Calu3 (cell line): ENCODE data around the gene ZNF205. TPM values are rescaled to one million over a fixed set of nuclear protein-coding genes. Genes with fewer than 3 reads are reported as not detected.

ENCODE experiments used
- BruUV-seq: library from RNA; stranded (reverse); fragments of 400-500 nt; replicated peaks from 2 replicates; lab custom pipeline; 2021; lab: Mats Ljungman, UMichigan
- CTCF ChIA-PET: fragments of 300-600 bp; sonication (Branson Sonifier 250); formaldehyde crosslinking; loops from one replicate; lab custom pipeline; 2022; ENCODE audit warnings: antibody characterized with exemption; lab: Charles Lee
- DNase-seq: peaks from one replicate; pipeline ENCODE4 v3.0.0; 2022
- H3K27ac Mint-ChIP-seq: one replicate; pipeline ENCODE4 v1.8.0; 2022; ENCODE audit warnings: mixed read lengths; ENCODE audit not compliant: unreplicated experiment
- H3K27me3 Mint-ChIP-seq: one replicate; pipeline ENCODE4 v1.8.0; 2022; ENCODE audit warnings: mixed read lengths; ENCODE audit not compliant: unreplicated experiment
- H3K36me3 Mint-ChIP-seq: one replicate; pipeline ENCODE4 v1.8.0; 2022; ENCODE audit warnings: mild to moderate bottlenecking, moderate library complexity, mixed read lengths; ENCODE audit not compliant: insufficient read depth, unreplicated experiment
- H3K4me1 Mint-ChIP-seq: one replicate; pipeline ENCODE4 v1.8.0; 2022; ENCODE audit warnings: mild to moderate bottlenecking, low read depth, mixed read lengths; ENCODE audit not compliant: unreplicated experiment
- H3K4me3 Mint-ChIP-seq: one replicate; pipeline ENCODE4 v1.8.0; 2022; ENCODE audit warnings: mild to moderate bottlenecking, low read depth, moderate library complexity, mixed read lengths; ENCODE audit not compliant: unreplicated experiment
- H3K9me3 Mint-ChIP-seq: one replicate; pipeline ENCODE4 v1.8.0; 2022; ENCODE audit warnings: low read depth, mixed read lengths; ENCODE audit not compliant: unreplicated experiment
- intact Hi-C: fragments of 100-400 bp; cut with micrococcal nuclease; formaldehyde crosslinking; loops from one replicate; pipeline ENCODE4 v1.10.0; 2022; ENCODE audit not compliant: unreplicated experiment
- total RNA-seq: library from RNA; stranded (reverse); gene quantifications from 2 replicates; pipeline ENCODE4 v1.2.3, GENCODE V29; 2022
- TF ChIP-seq, protein P1 (sequence below): fragments of 200-600 bp; IDR thresholded peaks from one replicate; pipeline ENCODE4 v1.8.0; 2022; ENCODE audit warnings: antibody characterized with exemption; ENCODE audit not compliant: unreplicated experiment

The ZNF205 gene
- total RNA-seq, 1 experiment from 2014 or later = 17.2 TPM

DNA sequence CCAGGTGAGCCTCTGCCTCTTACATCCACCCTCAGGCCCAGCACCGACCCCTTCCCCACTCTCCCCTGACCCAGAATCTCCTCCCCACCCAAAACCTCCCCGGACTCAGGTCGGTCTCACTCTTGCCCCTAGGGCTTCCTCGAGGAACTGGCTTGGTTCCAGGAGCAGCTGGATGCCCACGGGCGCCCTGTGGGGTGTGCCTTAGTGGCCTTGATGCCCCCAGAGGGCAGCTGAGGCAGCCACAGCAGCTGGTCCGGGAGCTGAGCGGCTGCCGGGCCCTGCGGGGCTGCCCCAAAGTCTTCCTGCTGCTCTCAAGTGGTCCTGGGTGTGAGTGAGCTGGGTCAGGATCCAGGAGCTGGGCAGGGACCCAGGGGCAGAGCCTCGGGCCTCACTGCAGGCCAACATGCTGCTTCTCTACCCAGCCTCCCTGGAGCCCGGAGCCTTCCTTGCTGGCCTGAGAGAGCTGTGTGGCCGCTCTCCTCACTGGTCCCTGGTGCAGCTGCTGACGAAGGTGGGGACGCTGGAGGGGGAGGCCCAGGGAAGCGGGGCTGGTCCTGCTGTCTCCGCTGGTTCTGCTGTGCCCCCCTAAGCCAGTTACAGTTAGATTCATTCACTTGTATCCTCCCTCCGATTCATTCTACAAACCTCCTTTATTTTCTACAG is 32.1 kb downstream of the ZNF205 start:
- TF ChIP-seq, protein P1, sequence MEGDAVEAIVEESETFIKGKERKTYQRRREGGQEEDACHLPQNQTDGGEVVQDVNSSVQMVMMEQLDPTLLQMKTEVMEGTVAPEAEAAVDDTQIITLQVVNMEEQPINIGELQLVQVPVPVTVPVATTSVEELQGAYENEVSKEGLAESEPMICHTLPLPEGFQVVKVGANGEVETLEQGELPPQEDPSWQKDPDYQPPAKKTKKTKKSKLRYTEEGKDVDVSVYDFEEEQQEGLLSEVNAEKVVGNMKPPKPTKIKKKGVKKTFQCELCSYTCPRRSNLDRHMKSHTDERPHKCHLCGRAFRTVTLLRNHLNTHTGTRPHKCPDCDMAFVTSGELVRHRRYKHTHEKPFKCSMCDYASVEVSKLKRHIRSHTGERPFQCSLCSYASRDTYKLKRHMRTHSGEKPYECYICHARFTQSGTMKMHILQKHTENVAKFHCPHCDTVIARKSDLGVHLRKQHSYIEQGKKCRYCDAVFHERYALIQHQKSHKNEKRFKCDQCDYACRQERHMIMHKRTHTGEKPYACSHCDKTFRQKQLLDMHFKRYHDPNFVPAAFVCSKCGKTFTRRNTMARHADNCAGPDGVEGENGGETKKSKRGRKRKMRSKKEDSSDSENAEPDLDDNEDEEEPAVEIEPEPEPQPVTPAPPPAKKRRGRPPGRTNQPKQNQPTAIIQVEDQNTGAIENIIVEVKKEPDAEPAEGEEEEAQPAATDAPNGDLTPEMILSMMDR = no peak
- CTCF ChIA-PET = interaction anchor here (1.7 kb wide), 1 partner anchor 10 kb away, joined by 5 read pairs; the partner anchor contains the start of gene ZNF213
- Mint-ChIP-seq H3K27ac (no peak overlapping the region), H3K4me1 (no peaks in the 10 kb centered on the region), H3K36me3 (peaks cover 23% of the 10 kb centered on the region), H3K27me3 (peaks cover 26% of the 10 kb centered on the region), H3K9me3 (no peaks in the 10 kb centered on the region), H3K4me3 (no peak overlapping the region)
- intact Hi-C loops = no loop called here
- no TSS peak for BruUV-seq
- no peak for DNase-seq

DNA sequence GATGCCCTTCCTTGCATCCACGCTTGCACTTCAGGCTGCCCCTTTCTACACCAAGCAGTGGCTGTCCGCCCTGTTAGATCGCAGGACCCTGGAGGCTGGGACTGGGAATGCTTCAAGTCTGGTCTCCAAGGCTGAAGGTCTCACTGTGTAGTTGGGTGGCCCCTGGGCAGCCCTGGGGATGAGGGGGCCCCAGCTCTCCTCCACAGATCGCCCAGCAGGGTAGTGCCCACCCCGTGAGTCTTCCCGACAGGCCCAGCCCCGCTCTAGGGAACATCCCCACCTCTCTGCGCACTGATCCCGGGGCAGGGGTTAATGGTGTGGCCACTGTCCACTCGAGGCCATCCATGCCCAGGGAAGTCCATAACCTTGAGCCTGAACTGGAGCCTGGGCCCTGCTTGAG is 32.8 kb downstream of the ZNF205 start:
- DNase-seq = no peak
- TF ChIP-seq, protein P1 = no peak
- H3K27me3 Mint-ChIP-seq = peaks cover 26% of the 10 kb centered on the region
- no peaks in the 10 kb centered on the region for H3K9me3 Mint-ChIP-seq
- BruUV-seq = no TSS peak
- H3K4me3 Mint-ChIP-seq = no peak overlapping the region
- intact Hi-C loops = no loop called here
- no peak overlapping the region for H3K27ac Mint-ChIP-seq
- CTCF ChIA-PET = no interaction called here
- H3K4me1 Mint-ChIP-seq = no peaks in the 10 kb centered on the region
- peaks cover 30% of the 10 kb centered on the region for H3K36me3 Mint-ChIP-seq

DNA sequence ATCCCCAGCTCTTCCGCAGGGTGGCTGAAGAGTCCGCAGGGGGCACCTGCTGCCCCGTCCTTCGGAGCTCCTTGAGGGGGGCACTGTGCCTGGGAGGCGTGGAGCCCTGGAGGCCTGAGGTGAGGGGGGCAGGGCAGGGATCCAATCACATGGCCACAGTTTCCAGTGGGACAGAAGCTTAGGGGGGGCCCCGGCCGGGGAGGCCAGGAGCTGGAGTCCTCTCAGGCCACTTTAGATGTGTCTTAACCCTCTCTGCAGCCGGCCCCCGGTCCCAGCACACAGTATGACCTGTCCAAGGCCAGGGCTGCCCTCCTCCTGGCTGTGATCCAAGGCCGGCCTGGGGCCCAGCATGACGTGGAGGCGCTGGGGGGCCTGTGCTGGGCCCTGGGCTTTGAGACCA is 33.3 kb downstream of the ZNF205 start:
- peaks cover 35% of the 10 kb centered on the region for H3K36me3 Mint-ChIP-seq
- no peak overlapping the region for H3K4me3 Mint-ChIP-seq
- peaks cover 26% of the 10 kb centered on the region for H3K27me3 Mint-ChIP-seq
- H3K27ac Mint-ChIP-seq = no peak overlapping the region
- no peak for DNase-seq
- CTCF ChIA-PET = no interaction called here
- H3K4me1 Mint-ChIP-seq = no peaks in the 10 kb centered on the region
- BruUV-seq = no TSS peak
- H3K9me3 Mint-ChIP-seq = no peaks in the 10 kb centered on the region
- intact Hi-C loops = no loop called here
- TF ChIP-seq, protein P1 = no peak

DNA sequence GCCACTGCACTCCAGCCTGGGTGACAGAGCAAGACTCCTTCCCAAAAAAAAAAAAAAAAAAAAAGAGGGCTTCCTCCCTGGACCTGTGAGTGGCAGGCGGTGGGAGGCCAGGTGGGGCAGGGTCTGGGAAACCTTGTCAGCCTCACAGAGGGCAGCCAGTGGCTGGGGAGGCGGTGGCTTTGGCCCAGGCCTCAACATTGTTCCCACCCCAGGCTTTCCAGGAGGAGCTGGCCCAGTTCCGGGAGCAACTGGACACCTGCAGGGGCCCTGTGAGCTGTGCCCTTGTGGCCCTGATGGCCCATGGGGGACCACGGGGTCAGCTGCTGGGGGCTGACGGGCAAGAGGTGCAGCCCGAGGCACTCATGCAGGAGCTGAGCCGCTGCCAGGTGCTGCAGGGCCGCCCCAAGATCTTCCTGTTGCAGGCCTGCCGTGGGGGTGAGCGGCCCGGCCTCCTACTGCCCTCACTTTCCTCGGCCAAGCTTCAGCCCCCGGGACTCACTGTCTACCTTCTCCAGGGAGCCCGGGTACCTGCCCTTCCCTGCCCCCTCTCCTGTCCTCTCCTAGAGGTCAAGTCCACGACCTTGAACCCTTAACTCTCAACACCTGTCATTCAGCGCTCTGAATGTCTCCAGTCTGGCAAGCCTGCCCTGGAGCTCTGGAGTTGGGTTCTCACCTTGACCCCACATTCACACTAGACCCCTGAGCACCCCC is 34.8 kb downstream of the ZNF205 start:
- intact Hi-C loops = no loop called here
- Mint-ChIP-seq H3K36me3 (peaks cover 39% of the 10 kb centered on the region), H3K27ac (no peak overlapping the region), H3K4me1 (peaks cover 5% of the 10 kb centered on the region), H3K9me3 (no peaks in the 10 kb centered on the region), H3K4me3 (no peak overlapping the region), H3K27me3 (peaks cover 26% of the 10 kb centered on the region)
- BruUV-seq = no TSS peak
- TF ChIP-seq, protein P1 = no peak
- DNase-seq = no peak
- CTCF ChIA-PET = no interaction called here
